Measurements from ENCODE around the gene AGAP2.

AGAP2 gene

GRCh38 chr12:57767305-57767698 is 28.8 kb upstream of the AGAP2 start:
- DNase-seq = no peak

- DNase-seq = no peak
Observed at GRCh38 chr12:57766464-57767304, 28.1 kb upstream of the AGAP2 start, which contains the start of gene CYP27B1. TSS of gene CYP27B1 (minus strand) at chr12:57767078. CDS start at chr12:57767041, 37 bp downstream.

GRCh38 chr12:57765698-57766463 is 27.3 kb upstream of the AGAP2 start:
- DNase-seq = no peak

- no peak for DNase-seq
Observed at GRCh38 chr12:57765003-57765697, 26.6 kb upstream of the AGAP2 start.

- DNase-seq = no peak
Observed at GRCh38 chr12:57764662-57765002, 26.1 kb upstream of the AGAP2 start.

- DNase-seq = no peak
Observed at GRCh38 chr12:57763881-57764661, 25.5 kb upstream of the AGAP2 start.

- DNase-seq = no peak
Observed at GRCh38 chr12:57762463-57762862, 23.9 kb upstream of the AGAP2 start.

- DNase-seq = no peak
Observed at GRCh38 chr12:57761391-57761998, 23.0 kb upstream of the AGAP2 start.

GRCh38 chr12:57760347-57760982 is 21.9 kb upstream of the AGAP2 start:
- DNase-seq = no peak

- no peak for DNase-seq
Observed at GRCh38 chr12:57759360-57759980, 20.9 kb upstream of the AGAP2 start.

- DNase-seq = no peak
Observed at GRCh38 chr12:57758552-57759359, 20.2 kb upstream of the AGAP2 start.

GRCh38 chr12:57757771-57758170 is 19.2 kb upstream of the AGAP2 start:
- DNase-seq = no peak

GRCh38 chr12:57756406-57757341 is 18.1 kb upstream of the AGAP2 start:
- no peak for DNase-seq

GRCh38 chr12:57755454-57756372 is 17.2 kb upstream of the AGAP2 start:
- no peak for DNase-seq

GRCh38 chr12:57755194-57755453 is 16.6 kb upstream of the AGAP2 start:
- DNase-seq = no peak

GRCh38 chr12:57754411-57755193 is 16.1 kb upstream of the AGAP2 start, which contains the start of gene MARCHF9:
TSS of gene MARCHF9 (plus strand) at chr12:57755103. CDS start at chr12:57755529, 426 bp downstream.
- peak; percentile 38 for DNase-seq

- DNase-seq = no peak
Observed at GRCh38 chr12:57753756-57754337, 15.3 kb upstream of the AGAP2 start.

Data from NCI-H1092 (cell line).